ENCODE measurements around the gene OTX2. TPM values are rescaled to one million over a fixed set of nuclear protein-coding genes. Genes with fewer than 3 reads are reported as not detected.

The OTX2 gene
- total RNA-seq, 1 experiment from 2014 or later, result not detected

GRCh38 chr14:56808110-56808382 is 2.2 kb downstream of the OTX2 start:
- DNase-seq (ENCODE audit: low read depth, low spot score) (no peak), ATAC-seq (no peak)
- H3K36me3 ChIP-seq (ENCODE audit: control insufficient read depth in 1 of 2, insufficient read depth in 2 of 2, low read length in 2 of 2), result no peaks in the 10 kb centered on the region
- no peak overlapping the region for H3K9ac ChIP-seq (ENCODE audit: low read length)
- POLR2A ChIA-PET, result no interaction called here
- intact Hi-C loops (cut with micrococcal nuclease), result no loop called here
- CTCF ChIA-PET, result no interaction called here
- H3K27me3 ChIP-seq (ENCODE audit: insufficient read depth, low read length), result peaks cover 41% of the 10 kb centered on the region
- H3K79me2 ChIP-seq (ENCODE audit: insufficient read depth, low read length), result no peaks in the 10 kb centered on the region
- H3K4me2 ChIP-seq (ENCODE audit: low read length), result no peak overlapping the region
- no peak overlapping the region for H2AFZ ChIP-seq (ENCODE audit: low read depth, low read length, poor library complexity, severe bottlenecking)
- no peak overlapping the region for H3K27ac ChIP-seq (ENCODE audit: low read depth, low read length)
- H3K9me3 ChIP-seq (ENCODE audit: control insufficient read depth in 1 of 2, insufficient read depth in 1 of 2, low read depth in 1 of 2, low read length in 2 of 2), result no peaks in the 10 kb centered on the region
- no TSS peak for BruUV-seq (replicated peaks)
- no peaks in the 10 kb centered on the region for H3K9me2 ChIP-seq (ENCODE audit: insufficient read depth)
- H4K20me1 ChIP-seq (ENCODE audit: insufficient read depth), result no peaks in the 10 kb centered on the region
- no peak for TF ChIP-seq REST (IDR thresholded peaks at IDR 0.05; ENCODE audit: low read depth)
- TF ChIP-seq ELF1 (IDR thresholded peaks at IDR 0.05; ENCODE audit: borderline replicate concordance, low read depth), result no peak
- TF ChIP-seq EZH2phosphoT487 (IDR thresholded peaks at IDR 0.05; ENCODE audit: borderline replicate concordance), result no peak
- TF ChIP-seq CEBPB (IDR thresholded peaks at IDR 0.05; ENCODE audit: low read depth), result no peak
- no peak for TF ChIP-seq EGR1 (IDR thresholded peaks at IDR 0.05; ENCODE audit: low read depth)
- no peak for TF ChIP-seq ATF3 (IDR thresholded peaks at IDR 0.05)
- TF ChIP-seq SP1 (IDR thresholded peaks at IDR 0.05; ENCODE audit: low read depth), result no peak
- TF ChIP-seq POLR2A (IDR thresholded peaks at IDR 0.05; ENCODE audit: borderline replicate concordance, extremely low read depth, insufficient read depth, insufficient read length), result no peak
- TF ChIP-seq SRF (IDR thresholded peaks at IDR 0.05; ENCODE audit: low read depth), result no peak
- TF ChIP-seq ZNF274 (IDR thresholded peaks at IDR 0.05; ENCODE audit: low read depth, low read length), result no peak
- H3K4me1 ChIP-seq (ENCODE audit: control insufficient read depth in 1 of 2, insufficient read depth in 2 of 2, low read length in 2 of 2), result no peaks in the 10 kb centered on the region
- H3K4me3 ChIP-seq (replicated peaks in 1 of 2; ENCODE audit: low read depth in 1 of 2, low read length in 2 of 2), result no peak overlapping the region
- RAD21 ChIA-PET (ENCODE audit: low non-redundant PET in 1 of 2, low total read pairs in 2 of 2, uncharacterized antibody in 2 of 2, unreplicated experiment in 2 of 2), result no interaction called here
